ENCODE results near the gene DNAH2.

The DNAH2 gene

DNA sequence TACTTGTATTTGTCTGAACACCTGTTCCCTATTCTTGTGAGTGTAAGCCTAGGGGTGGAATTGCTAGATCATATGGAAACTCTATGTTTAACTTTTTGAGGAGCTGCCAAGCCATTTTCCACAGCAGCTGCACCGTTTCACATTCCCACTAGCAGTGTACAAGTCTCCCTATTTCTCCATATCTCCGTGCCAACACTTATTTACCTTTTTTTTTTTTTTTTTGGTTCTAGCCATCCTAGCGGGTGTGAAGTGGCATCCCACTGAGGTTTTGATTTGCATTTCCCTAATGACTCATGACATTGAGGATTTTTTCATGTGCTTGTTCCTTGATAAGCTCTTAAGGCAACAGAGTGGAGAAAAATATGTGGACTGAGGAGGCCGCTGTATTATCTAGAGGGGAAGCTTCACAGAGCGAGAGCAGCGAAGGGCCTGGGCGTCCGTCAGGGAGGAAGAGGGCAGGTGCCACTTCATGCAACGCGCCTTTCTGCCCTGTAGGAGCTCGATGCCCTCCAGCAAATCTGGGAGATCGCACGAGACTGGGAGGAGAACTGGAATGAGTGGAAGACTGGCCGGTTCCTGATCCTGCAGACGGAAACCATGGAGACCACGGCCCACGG, 50.0 kb downstream of the DNAH2 start:
- no peaks in the 10 kb centered on the region for H3K4me1 ChIP-seq (ENCODE audit: control insufficient read depth, insufficient read depth, low read length)
- no peaks in the 10 kb centered on the region for H3K36me3 ChIP-seq (ENCODE audit: control insufficient read depth in 2 of 2, insufficient read depth in 1 of 2, low read length in 2 of 2)
- H3K9me3 ChIP-seq (ENCODE audit: control insufficient read depth, insufficient read depth, low read depth, low read length) = no peaks in the 10 kb centered on the region
- ChIA-PET POLR2A (no interaction called here), CTCF (interaction anchor here (0.5 to 1.2 kb wide), 10 partner anchors 9 to 831 kb away, joined by 3 to 6 read pairs (median 4); partner anchors contain the start of gene WRAP53)
- H3K4me3 ChIP-seq (ENCODE audit: low read depth, low read length) = no peak overlapping the region
- no peak overlapping the region for H3K27ac ChIP-seq (ENCODE audit: extremely low read depth, low read depth, low read length)
- TF ChIP-seq, protein P1, sequence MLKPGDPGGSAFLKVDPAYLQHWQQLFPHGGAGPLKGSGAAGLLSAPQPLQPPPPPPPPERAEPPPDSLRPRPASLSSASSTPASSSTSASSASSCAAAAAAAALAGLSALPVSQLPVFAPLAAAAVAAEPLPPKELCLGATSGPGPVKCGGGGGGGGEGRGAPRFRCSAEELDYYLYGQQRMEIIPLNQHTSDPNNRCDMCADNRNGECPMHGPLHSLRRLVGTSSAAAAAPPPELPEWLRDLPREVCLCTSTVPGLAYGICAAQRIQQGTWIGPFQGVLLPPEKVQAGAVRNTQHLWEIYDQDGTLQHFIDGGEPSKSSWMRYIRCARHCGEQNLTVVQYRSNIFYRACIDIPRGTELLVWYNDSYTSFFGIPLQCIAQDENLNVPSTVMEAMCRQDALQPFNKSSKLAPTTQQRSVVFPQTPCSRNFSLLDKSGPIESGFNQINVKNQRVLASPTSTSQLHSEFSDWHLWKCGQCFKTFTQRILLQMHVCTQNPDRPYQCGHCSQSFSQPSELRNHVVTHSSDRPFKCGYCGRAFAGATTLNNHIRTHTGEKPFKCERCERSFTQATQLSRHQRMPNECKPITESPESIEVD (tag by site-specific recombination; IDR thresholded peaks at IDR 0.05) = peak; percentile 36; the same call in 1 of the 2 replicates
- TF ChIP-seq ZNF610 (tag by site-specific recombination; IDR thresholded peaks at IDR 0.05; ENCODE audit: borderline replicate concordance) (no peak), ZNF362 (tag by site-specific recombination; IDR thresholded peaks at IDR 0.05) (no peak), ZNF548 (tag by site-specific recombination; IDR thresholded peaks at IDR 0.05) (no peak), ZNF658 (tag by site-specific recombination; IDR thresholded peaks at IDR 0.05) (no peak), ZSCAN23 (tag by site-specific recombination; IDR thresholded peaks at IDR 0.05) (no peak), ZFP3 (tag by site-specific recombination; IDR thresholded peaks at IDR 0.05; ENCODE audit: low read depth) (no peak), PRDM2 (tag by site-specific recombination; IDR thresholded peaks at IDR 0.05; ENCODE audit: borderline replicate concordance) (no peak), OVOL3 (tag by site-specific recombination; IDR thresholded peaks at IDR 0.05) (no peak), ZNF518A (tag by site-specific recombination; conservative IDR thresholded peaks at IDR 0.05; ENCODE audit: low read depth) (0 out of 2 replicates have a peak, but pooled peaks have one; percentile 12), ZEB2 (tag by site-specific recombination; IDR thresholded peaks at IDR 0.05) (no peak), GLI4 (tag by site-specific recombination; IDR thresholded peaks at IDR 0.05) (no peak), ZNF311 (tag by site-specific recombination; IDR thresholded peaks at IDR 0.05; ENCODE audit: borderline replicate concordance) (no peak)
- TF ChIP-seq, protein P2, sequence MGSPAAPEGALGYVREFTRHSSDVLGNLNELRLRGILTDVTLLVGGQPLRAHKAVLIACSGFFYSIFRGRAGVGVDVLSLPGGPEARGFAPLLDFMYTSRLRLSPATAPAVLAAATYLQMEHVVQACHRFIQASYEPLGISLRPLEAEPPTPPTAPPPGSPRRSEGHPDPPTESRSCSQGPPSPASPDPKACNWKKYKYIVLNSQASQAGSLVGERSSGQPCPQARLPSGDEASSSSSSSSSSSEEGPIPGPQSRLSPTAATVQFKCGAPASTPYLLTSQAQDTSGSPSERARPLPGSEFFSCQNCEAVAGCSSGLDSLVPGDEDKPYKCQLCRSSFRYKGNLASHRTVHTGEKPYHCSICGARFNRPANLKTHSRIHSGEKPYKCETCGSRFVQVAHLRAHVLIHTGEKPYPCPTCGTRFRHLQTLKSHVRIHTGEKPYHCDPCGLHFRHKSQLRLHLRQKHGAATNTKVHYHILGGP (tag by site-specific recombination; IDR thresholded peaks at IDR 0.05) = no peak
- TF ChIP-seq, protein P3, sequence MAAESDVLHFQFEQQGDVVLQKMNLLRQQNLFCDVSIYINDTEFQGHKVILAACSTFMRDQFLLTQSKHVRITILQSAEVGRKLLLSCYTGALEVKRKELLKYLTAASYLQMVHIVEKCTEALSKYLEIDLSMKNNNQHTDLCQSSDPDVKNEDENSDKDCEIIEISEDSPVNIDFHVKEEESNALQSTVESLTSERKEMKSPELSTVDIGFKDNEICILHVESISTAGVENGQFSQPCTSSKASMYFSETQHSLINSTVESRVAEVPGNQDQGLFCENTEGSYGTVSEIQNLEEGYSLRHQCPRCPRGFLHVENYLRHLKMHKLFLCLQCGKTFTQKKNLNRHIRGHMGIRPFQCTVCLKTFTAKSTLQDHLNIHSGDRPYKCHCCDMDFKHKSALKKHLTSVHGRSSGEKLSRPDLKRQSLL (tag by site-specific recombination; IDR thresholded peaks at IDR 0.05) = no peak
- TF ChIP-seq, protein P4, sequence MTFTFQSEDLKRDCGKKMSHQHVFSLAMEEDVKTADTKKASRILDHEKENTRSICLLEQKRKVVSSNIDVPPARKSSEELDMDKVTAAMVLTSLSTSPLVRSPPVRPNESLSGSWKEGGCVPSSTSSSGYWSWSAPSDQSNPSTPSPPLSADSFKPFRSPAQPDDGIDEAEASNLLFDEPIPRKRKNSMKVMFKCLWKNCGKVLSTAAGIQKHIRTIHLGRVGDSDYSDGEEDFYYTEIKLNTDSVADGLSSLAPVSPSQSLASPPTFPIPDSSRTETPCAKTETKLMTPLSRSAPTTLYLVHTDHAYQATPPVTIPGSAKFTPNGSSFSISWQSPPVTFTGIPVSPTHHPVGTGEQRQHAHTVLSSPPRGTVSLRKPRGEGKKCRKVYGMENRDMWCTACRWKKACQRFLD (tag by site-specific recombination; IDR thresholded peaks at IDR 0.05) = no peak

Measured in HEK293 (cell line).